PC-9 (cell line): ENCODE data around the gene TGFB1. TPM values are rescaled to one million over a fixed set of nuclear protein-coding genes. Genes with fewer than 3 reads are reported as not detected.
"Not testable (repeated sequence)": the region's sequence is repeated elsewhere in the genome, so short reads cannot be mapped to it uniquely, and the experiment has no call there.

ENCODE experiments used
- BruUV-seq: library from RNA; stranded (reverse); fragments of 400-500 nt; replicated peaks from 2 replicates; lab custom pipeline; 2021; lab: Mats Ljungman, UMichigan
- CTCF ChIA-PET: fragments of 300-600 bp; sonication (Branson Sonifier 250); formaldehyde crosslinking; loops from one replicate; lab custom pipeline; 2022; ENCODE audit warnings: antibody characterized with exemption; lab: Charles Lee
- POLR2A ChIA-PET: fragments of 300-600 bp; sonication (Branson Sonifier 250); formaldehyde crosslinking; loops from one replicate; lab custom pipeline; 2022; ENCODE audit warnings: antibody characterized with exemption; ENCODE audit not compliant: unreplicated experiment; lab: Charles Lee
- DNase-seq, 2 experiments: peaks; one replicate each; pipeline versions ENCODE4 v3.0.0 to v3.0.0-alpha.2; 2015 to 2022; ENCODE audit warnings: mixed read lengths in 1 of 2
- H2AFZ ChIP-seq: fragments of 200-600 bp; sonication (generic); 2 replicates; pipeline ENCODE4 v1.8.1; 2017; ENCODE audit warnings: antibody characterized with exemption
- H3F3A ChIP-seq: fragments of 200-600 bp; sonication (generic); 2 replicates; pipeline ENCODE4 v1.8.1; 2017; ENCODE audit warnings: antibody characterized with exemption, mild to moderate bottlenecking, low read depth; ENCODE audit not compliant: insufficient read depth
- H3K27ac ChIP-seq: fragments of 200-600 bp; sonication (generic); 2 replicates; pipeline ENCODE4 v1.6.1; 2016; ENCODE audit warnings: mixed run types
- H3K27me3 ChIP-seq: fragments of 200-600 bp; sonication (generic); 2 replicates; pipeline ENCODE4 v1.6.1; 2016; ENCODE audit warnings: low read depth, mixed run types; ENCODE audit not compliant: insufficient read depth
- H3K36me3 ChIP-seq: fragments of 200-600 bp; sonication (generic); 2 replicates; pipeline ENCODE4 v1.6.1; 2016; ENCODE audit warnings: low read depth, mixed run types
- H3K4me1 ChIP-seq: fragments of 200-600 bp; sonication (generic); replicated peaks from 2 replicates; pipeline ENCODE4 v1.6.1; 2016; ENCODE audit warnings: mixed run types; ENCODE audit not compliant: insufficient read depth
- H3K4me2 ChIP-seq: fragments of 200-600 bp; sonication (generic); 2 replicates; pipeline ENCODE4 v1.6.1; 2017; ENCODE audit warnings: mixed run types
- H3K4me3 ChIP-seq: fragments of 200-600 bp; sonication (generic); 2 replicates; pipeline ENCODE4 v1.6.1; 2016; ENCODE audit warnings: mixed run types
- H3K79me2 ChIP-seq: fragments of 200-600 bp; sonication (generic); 2 replicates; pipeline ENCODE4 v1.6.1; 2017; ENCODE audit warnings: low read depth, mixed run types
- H3K9me2 ChIP-seq: fragments of 200-600 bp; sonication (generic); 2 replicates; pipeline ENCODE4 v1.8.1; 2017; ENCODE audit warnings: mild to moderate bottlenecking; ENCODE audit not compliant: insufficient read depth
- H3K9me3 ChIP-seq: fragments of 200-600 bp; sonication (generic); 2 replicates; pipeline ENCODE4 v1.8.1; 2016; ENCODE audit warnings: low read depth; ENCODE audit not compliant: insufficient read depth
- H4K20me1 ChIP-seq: fragments of 200-600 bp; sonication (generic); 2 replicates; pipeline ENCODE4 v1.8.1; 2017; ENCODE audit not compliant: insufficient read depth
- CTCF ChIP-seq: fragments of 200-600 bp; sonication (generic); conservative IDR thresholded peaks from 2 replicates; pipeline ENCODE4 v1.6.1; 2017; ENCODE audit warnings: mixed run types, antibody characterized with exemption, mild to moderate bottlenecking, moderate library complexity
- EZH2 ChIP-seq: fragments of 200-600 bp; sonication (generic); IDR thresholded peaks from 2 replicates; pipeline ENCODE4 v1.8.0; 2017; ENCODE audit warnings: antibody characterized with exemption, low read depth
- intact Hi-C: fragments of 100-400 bp; cut with micrococcal nuclease; formaldehyde crosslinking; loops from one replicate; pipeline ENCODE4 v1.10.0; 2022; ENCODE audit not compliant: unreplicated experiment
- total RNA-seq: library from RNA; stranded (reverse); gene quantifications from 2 replicates; pipeline ENCODE4 v1.2.3, GENCODE V29; 2021

The TGFB1 gene
- total RNA-seq, 1 experiment from 2014 or later, result 67.9 TPM

GRCh38 chr19:41384351-41384750 is 30.6 kb upstream of the TGFB1 start:
- Histone ChIP-seq H3K9me3 (no peaks in the 10 kb centered on the region), H3K9me2 (no peaks in the 10 kb centered on the region), H3K79me2 (no peaks in the 10 kb centered on the region), H3K27ac (no peak overlapping the region), H2AFZ (no peak overlapping the region), H3K27me3 (no peaks in the 10 kb centered on the region), H3K4me1 (no peaks in the 10 kb centered on the region), H3F3A (peaks cover 12% of the 10 kb centered on the region; the same call in 1 of the 2 replicates), H3K4me3 (no peak overlapping the region), H4K20me1 (no peaks in the 10 kb centered on the region), H3K36me3 (0 out of 2 replicates have a peak, but pooled peaks cover 1% of the 10 kb centered on the region), H3K4me2 (no peak overlapping the region)
- DNase-seq, result no peak
- BruUV-seq, result no TSS peak
- intact Hi-C loops, result no loop called here
- ChIA-PET POLR2A (interaction anchor here (0.6 kb wide), 1 partner anchor 727 kb away, joined by 3 read pairs; no protein-coding TSS in a partner anchor), CTCF (no interaction called here)
- TF ChIP-seq CTCF, result no peak

GRCh38 chr19:41381536-41381935 is 27.8 kb upstream of the TGFB1 start:
- DNase-seq, POLR2A ChIA-PET, BruUV-seq, H3K4me3 ChIP-seq, H3K79me2 ChIP-seq, H3K27ac ChIP-seq, H3K9me2 ChIP-seq, H3F3A ChIP-seq, intact Hi-C loops, H3K36me3 ChIP-seq, H3K9me3 ChIP-seq, H2AFZ ChIP-seq, H4K20me1 ChIP-seq, H3K4me2 ChIP-seq, H3K27me3 ChIP-seq, H3K4me1 ChIP-seq: not testable (repeated sequence)
- CTCF ChIA-PET, result interaction anchor here (0.6 kb wide), 1 partner anchor 15 kb away, joined by 4 read pairs; no protein-coding TSS in a partner anchor

- intact Hi-C loops, result no loop called here
- Histone ChIP-seq H3K27me3 (no peaks in the 10 kb centered on the region), H3K4me3 (no peak overlapping the region), H3K79me2 (no peaks in the 10 kb centered on the region), H3K27ac (no peak overlapping the region), H3K9me2 (no peaks in the 10 kb centered on the region), H2AFZ (no peak overlapping the region), H3K9me3 (no peaks in the 10 kb centered on the region), H3K4me2 (no peak overlapping the region), H3K4me1 (no peaks in the 10 kb centered on the region), H3K36me3 (no peaks in the 10 kb centered on the region), H3F3A (no peaks in the 10 kb centered on the region), H4K20me1 (no peaks in the 10 kb centered on the region)
- ChIA-PET CTCF (no interaction called here), POLR2A (no interaction called here)
- TF ChIP-seq CTCF, result no peak
- TF ChIP-seq EZH2, result no peak
- no TSS peak for BruUV-seq
- no peak for DNase-seq
Measured at GRCh38 chr19:41377977-41378709, 24.4 kb upstream of the TGFB1 start.
